UCSD-AML1 (cell line): ENCODE results near the gene SSR3.
"Not testable (repeated sequence)": the region's sequence is repeated elsewhere in the genome, so short reads cannot be mapped to it uniquely, and the experiment has no call there.

Experiments
- DNase-seq: peaks from one replicate; lab custom pipeline; 2025; ENCODE audit not compliant: unreplicated experiment; lab: John Stamatoyannopoulos, UW

Gene SSR3

DNA sequence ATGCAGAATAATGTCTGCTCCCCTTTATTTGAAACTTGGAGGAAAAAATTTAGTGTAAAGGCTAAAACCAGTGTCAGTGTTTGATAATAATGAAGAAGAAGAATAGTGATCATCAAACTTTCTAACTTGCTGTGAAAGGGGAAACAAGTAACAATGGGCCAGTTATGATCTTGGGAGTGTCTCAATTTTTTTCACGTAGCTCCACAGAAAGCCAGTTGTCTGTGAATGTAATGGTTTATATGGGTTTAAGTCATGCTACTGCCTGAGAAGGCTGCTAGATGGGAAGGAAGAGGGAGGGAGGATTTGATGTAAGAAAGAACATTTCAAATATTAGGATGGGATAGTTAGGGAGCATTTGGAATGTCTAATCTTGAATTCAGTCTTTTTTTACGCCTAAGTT, 21.1 kb upstream of the SSR3 start:
- no peak for DNase-seq

DNA sequence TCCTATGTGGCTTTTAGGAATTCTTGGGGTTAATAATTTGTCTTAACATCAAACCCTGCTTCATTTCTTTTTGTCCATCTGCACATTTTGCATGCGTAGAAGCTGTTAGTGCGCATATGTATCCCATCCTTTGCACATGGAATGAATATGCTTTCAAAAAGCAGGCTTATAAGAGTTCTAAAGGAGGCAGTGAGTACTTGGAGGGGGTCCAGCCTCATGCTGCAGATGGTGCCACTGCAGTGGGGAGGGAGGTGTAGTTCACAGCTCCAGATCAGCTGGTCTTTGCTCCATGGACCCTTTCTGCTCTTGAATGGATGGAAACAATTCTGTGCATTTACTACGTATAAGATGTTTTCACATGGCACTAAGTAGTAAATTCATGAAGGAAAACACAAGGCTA, 20.7 kb upstream of the SSR3 start:
- DNase-seq: no peak

DNA sequence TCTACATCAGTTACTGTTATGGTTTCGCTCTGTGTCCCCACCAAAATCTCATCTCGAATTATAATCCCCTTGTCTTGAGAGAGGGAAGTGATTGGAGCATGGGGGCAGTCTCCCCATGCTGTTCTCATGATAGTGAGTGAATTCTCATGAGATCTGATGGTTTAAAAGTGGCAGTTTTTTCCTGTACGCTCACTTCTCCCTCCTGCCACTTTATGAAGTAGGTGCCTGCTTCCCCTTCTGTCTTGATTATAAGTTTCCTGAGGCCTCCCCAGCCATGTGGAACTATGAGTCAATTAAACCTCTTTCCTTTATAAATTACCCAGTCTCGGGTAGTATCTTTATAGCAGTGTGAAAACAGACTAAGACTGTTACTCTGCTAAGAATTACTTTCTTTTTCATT, 15.0 kb upstream of the SSR3 start:
- DNase-seq: not testable (repeated sequence)

DNA sequence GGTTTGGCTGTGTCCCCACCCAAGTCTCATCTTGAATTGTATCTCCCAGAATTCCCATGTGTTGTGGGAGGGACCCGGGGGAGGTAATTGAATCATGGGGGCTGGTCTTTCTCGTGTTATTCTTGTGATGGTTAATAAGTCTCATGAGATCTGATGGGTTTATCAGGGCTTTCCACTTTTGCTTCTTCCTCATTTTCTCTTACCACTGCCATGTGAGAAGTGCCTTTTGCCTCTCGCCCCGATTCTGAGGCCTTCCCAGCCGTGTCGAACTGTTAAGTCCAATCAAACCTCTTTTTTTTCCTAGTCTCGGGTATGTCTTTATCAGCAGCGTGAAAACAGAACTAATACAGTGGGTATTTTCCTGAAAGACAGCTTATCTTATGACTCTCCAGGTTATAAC, 14.1 kb upstream of the SSR3 start:
- DNase-seq: not testable (repeated sequence)

DNA sequence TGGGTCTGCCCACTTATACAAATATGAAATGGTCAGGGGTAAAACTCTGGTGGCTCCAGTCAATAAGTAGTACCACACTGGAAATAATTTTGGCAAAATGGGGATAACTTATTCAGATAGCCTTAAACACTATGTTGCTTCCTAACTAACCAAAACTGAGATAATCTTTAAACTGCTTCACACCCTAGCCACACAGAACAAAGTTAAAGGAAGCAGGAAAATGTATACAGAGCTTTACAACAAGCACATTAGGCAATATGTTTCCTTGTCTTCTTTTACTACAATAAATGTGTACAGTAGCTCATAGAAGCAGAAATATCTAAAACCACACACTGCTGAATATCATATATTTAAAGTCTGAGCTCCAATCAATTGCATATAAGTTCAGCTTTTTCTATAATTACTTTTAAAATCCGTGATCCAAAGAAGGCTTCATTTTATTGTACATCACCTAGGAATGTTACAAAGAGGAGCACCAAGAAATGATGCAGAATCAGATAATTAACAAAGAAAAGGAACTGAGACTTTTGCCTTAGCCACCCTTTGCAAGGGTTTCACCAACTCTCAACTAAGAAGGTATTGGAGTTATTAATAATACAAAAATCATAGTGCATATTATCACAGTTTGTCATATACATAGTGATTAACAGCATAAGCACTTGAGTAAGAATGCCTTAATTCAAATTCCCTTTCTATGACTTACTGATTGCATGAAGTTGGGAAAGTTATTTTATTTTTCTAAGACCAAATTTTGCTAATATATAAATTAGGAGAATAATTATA, 9.2 kb upstream of the SSR3 start:
- DNase-seq: no peak

DNA sequence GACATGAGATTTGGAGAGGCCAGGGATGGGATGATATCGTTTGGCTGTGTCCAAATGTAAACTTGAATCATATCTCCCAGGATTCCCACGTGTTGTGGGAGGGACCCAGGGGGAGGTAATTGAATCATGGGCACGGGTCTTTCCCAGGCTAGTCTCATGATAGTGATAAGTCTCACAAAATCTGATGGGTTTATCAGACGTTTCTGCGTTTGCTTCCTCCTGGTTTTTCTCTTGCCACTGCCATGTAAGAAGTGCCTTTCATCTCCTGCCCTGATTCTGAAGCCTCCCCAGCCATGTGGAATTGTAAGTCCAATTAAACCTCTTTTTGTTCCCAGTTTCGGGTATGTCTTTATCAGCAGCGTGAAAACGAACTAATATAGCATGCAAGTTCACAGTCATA, 7.6 kb upstream of the SSR3 start:
- not testable (repeated sequence) for DNase-seq

DNA sequence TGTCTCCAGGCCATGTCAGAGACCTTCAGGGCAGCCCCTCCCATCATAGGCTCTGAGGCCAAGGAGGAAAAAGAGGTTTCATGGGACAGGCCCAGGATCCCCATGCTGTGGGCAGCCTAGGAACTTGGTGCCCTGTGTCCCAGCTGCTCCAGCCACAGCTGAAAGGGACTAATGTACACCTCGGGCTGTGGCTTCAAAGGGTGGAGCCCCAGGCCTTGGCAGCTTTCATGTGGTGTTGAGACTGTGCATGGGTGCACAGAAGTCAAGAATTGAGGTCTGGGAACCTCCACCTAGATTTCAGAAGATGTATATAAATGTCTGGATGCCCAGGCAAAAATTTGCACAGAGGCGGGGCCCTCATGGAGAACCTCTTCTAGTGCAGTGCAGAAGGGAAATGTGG, 6.6 kb upstream of the SSR3 start:
- DNase-seq: no peak

DNA sequence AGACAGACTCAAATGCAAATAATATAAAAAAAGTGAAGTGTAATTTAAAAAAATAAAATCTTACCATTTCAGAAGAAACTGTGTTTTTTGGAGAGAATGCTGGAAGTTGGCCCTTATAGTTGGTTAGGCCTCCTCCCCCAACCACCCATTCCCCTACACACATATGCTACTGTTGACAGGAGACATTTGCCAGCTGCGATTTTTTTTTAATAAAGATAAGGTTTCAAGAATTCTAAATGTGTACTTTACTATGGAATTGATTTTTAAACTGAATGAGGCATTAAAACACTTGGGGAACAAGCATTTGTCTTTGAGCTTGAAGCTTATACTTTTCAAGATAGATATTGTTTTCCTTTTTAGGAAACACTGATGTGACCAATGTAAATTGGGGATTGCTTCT, 4.4 kb upstream of the SSR3 start:
- DNase-seq: no peak

DNA sequence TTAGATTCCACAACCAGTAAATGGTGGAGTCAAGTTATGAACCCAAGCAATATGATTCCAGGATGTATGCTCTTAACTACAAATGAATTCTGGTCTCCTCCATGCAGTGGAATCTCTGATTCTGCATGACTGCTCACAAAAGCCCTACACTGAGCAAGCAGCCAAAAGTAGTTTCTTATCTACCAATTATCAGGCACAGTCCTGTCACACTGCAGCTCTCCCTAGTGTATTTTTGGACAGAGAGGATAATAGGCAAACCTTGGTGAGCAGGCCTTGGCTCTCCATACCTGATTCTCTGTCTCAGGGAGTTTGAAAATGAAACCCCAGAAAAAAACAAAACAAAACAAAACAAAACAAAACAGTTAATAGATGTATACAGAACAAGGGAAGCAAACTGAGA, 3.5 kb upstream of the SSR3 start:
- DNase-seq: no peak

DNA sequence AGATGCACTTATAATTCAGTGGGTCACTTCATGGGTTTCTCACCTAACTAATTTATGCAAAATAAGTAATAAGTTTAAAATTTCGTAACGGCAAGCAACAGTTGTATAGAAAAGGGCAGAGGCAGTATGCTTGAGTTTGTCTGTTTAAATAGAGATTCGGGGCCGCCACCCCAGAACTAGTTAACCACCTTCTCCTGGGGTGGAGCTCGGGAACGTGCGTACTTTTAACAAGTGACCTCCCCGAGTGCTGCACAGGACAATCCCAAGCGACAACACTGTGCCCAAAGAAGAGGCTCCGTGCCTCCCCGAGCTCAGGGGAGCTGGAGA, 439 bp downstream of the SSR3 start:
- DNase-seq: no peak

DNA sequence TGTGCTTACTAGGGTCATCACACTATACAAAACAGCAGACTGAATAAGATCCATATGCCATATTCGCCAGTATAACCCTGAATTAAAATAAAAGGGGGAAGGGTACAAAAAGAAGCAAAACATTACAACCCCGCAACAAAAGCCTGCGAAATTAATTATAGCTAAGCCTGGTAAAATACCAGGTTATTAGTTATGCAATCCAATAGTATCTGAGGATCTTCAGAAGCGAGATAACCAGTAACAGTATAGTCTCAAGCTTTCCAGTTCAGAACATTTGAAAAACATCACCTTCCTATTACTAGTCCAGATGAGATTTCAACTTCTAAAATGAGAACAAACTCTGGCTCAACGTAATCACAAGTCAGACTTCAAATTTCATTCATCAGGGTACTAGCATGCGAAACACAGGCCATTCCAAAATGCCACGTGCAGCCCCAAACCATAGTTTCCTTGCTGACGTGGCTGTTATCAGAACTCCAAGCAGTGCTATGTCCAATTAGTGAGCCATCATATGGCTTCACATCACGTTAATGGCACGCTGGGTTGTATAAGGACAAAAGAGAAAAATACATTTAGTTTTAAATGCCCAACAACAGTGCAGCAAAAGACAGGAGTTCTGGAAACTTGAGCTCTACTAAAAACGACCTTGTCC, 1.1 kb downstream of the SSR3 start:
- no peak for DNase-seq

DNA sequence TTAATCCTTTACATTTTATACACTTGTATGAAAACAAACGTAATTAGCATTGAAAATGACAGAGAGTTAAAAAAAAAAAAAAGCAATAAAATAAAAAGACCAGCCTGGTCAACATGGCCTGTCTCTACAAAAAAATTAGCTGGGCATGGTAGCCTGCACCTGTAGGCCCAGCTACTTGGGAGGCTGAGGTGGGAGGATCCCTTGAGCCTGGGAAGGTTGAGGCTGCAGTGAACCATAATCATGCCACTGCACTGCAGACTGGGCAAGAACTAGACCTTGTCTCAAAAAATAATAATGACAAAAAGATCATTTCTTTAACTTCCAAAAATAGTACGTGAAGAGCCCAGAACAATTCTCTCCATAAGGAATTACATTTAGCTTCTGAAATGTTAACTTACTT, 1.9 kb downstream of the SSR3 start:
- DNase-seq: no peak

DNA sequence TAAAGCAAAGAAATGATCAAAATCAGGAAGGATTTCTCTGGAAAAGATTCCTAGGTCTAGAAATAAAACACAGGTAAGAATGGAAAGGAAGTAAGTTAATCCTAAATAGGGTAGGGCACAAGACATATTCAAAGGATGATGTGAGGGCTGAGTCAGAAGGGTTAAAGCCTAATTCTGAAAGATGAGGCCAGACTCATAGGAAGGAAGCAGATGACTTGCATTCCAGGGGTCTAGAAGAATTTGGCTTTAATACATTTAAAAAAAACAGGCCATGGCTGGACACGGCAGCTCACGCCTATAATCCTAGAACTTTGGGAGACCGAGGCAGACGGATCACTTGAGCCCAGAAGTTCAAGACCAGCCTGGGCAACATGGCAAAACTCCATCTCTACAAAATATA, 3.2 kb downstream of the SSR3 start:
- DNase-seq: no peak

DNA sequence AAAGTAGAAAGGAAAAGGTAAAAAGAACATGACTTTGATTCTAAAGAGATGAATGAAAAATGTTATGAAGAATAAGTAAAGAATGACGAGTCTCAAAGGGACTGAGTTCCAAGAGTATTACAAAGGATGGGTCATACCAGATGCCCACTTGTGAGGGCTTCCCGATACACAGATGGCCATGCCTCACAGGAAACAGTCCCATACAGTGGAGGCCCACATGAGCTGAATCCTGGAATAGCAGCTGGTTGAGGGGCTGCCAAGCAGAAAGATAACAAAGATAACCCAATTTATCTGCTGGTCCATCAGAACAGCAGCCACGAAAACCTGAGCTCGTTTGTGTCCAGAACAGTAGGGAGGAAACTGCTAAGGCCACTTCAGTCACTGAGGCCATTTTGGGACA, 3.7 kb downstream of the SSR3 start:
- no peak for DNase-seq

DNA sequence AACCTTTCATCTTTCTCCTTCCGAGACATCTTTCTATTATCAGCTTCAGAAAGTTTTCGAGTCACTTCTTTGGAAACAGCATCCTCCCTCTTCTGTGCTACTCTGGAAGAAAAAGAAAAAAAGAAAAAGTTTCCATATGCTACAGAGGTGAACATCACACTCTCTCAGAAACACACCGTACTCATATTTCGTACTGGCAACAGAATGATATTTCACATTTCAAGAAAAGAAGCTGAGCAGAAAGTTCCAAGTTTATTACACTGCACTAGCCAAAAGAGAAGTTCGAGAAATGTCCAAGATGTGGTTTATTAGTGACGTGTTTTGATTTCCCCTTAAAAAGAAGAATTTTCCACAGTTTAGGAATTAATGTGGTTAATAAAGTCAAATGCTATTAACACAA, 6.0 kb downstream of the SSR3 start:
- DNase-seq: no peak

DNA sequence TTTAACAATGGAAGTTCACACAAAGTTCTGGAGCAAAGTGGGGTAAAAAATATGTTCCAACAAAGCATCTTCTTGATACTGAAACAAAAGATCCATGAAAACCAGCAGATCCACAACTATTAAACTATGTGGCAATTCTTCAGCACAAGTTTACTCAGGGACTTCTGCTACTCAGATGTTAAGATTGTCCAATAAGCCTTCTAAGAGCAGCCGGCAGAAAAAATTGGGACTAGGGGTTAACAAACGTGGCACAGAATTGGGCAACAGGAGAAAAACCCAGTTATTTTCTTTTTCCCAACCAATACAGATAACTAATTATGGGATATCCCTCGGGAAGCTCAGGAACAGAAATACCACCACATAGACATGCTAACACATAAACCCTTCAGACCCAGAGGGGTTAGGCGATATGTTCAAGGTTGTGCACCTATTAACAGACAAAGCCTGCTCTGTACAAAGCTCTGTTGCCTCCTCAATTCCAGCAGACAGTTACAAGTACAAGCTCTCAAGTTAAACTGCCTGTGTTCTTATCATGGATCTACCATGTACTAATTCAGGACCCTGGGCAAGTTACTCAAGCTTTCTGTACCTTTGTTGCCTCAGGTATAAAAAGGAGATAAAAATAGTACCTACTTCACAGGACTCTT, 6.8 kb downstream of the SSR3 start:
- no peak for DNase-seq

DNA sequence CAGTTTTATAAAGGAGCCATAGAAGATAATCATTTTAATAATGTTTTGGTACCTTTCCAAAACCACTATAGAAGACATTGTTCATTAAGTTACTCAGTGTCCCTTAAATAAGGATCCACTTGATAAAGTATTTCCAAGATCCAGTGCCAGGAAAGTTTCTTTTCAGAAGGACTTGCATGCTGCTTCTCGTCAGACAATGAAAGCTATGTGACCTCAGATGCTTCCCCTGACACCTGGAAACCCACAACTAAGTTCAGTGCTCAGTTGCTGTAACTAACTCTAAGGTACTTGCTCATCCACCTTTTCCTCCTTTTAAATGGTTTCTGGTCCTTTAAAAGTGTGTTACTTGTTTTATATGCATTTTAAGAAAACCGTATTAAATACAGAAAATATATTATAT, 7.3 kb downstream of the SSR3 start:
- DNase-seq: no peak

DNA sequence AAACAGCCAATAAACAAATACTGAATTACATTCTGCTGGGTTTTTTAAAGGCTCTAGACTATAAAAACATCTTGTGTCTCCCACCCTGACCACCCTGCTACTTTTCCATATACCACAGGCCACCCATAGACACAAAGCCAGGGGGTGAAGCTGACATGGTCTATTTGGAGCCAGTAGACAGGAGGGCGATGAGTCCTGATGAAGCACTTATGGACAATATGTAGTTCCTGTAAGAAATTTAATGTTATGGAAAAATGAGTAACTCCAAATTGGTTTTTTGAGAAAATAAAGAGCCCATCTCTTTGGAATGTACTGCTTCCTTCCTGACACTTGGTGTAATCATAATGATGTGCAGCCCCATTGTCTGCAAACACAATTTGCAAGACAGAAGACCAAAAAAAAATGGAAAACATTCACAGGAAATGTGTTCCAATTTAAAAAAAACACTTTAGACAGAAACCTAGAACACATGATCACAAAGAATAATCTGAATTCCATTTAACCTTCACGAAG, 11.8 kb downstream of the SSR3 start:
- no peak for DNase-seq

DNA sequence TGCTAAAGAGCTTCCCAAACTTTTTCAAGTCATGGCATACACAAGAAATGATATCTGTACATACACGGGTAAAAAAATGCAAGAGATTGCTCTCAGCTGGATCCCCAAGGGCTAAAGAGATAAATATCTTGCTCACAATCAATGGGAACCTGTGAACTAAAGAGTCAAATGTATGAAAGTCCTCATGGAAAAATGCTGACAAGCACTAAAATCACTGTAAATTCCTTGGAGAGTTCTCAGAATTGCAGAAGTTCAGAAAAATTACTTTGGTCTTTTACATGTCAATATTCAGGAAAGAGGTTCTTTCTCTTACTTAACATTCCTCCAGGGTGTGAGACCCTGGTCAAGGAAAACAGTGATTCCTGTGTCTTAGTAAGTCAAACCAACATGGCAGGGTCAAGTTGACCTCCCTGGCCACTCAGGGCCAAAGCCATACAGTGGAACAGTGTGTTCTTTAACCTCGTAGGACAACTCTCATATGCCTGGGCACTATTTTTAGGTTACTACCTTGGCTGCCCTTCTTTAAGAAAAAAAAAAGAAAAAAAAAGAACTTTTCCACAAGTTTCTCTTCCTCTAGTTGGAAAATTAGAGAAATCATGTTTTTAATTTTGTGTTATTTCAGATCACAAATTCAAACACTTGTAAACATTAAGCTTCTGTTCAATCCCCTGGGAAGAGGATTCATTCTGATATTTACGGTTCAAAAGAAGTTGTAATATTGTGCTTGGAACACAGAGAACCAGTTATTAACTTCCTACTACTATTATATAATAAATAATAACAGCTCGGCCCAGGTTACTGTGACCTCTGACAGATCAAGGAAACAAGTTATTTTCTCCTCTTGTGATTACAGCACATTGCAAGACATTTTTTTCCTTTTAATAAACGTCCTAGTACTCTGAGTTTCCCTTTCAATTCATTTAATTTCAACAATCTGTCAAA, 12.5 kb downstream of the SSR3 start:
- no peak for DNase-seq

DNA sequence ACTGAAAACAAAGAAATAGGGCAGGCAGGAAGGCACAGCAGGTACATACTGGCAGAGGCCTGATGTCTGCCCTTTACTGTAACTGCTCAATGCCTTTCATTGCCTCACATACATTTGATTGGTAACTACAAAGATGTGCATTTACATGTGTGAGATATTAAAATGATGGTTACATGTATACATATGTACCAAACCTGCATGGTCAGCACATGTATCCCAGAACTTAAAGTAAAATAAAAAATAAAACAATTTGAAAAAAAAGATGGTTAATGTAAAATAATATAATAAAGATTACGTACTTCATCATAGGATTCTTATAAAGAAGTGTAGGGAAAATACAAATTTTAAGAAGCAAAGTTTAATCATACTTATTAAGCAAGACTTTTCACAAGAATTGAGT, 15.1 kb downstream of the SSR3 start:
- DNase-seq: no peak

DNA sequence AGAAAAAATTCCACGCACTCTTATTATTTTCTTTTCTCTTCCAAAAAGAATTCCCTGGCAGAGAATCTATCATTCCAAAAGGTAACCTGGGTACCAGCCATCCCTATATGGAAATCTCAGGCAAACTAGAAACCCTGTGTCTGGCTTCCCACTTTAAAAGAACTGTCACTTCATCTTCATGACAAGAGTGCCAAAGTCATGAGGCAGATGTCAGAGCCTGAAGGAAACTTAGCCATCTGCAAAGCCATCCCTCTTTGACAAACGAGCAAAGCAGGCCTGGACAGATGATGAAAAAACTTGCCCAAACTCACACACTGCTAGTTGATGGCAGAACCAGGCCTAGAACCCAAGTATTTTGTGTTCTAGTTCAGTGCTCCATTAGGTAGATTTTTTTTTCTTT, 15.9 kb downstream of the SSR3 start:
- no peak for DNase-seq
